NK-92 treated with Interleukin-12 subunit alpha and Interleukin-12 subunit beta, amount 100 ng/mL, for 24 hours (cell line): Measurements from ENCODE around the gene FGD1.
A peak's percentile ranks its signal among the peaks of the same experiment; 100 is the strongest.

Experiments
- DNase-seq: peaks from one replicate; lab custom pipeline; 2025; lab: John Stamatoyannopoulos, UW

Gene FGD1

DNA sequence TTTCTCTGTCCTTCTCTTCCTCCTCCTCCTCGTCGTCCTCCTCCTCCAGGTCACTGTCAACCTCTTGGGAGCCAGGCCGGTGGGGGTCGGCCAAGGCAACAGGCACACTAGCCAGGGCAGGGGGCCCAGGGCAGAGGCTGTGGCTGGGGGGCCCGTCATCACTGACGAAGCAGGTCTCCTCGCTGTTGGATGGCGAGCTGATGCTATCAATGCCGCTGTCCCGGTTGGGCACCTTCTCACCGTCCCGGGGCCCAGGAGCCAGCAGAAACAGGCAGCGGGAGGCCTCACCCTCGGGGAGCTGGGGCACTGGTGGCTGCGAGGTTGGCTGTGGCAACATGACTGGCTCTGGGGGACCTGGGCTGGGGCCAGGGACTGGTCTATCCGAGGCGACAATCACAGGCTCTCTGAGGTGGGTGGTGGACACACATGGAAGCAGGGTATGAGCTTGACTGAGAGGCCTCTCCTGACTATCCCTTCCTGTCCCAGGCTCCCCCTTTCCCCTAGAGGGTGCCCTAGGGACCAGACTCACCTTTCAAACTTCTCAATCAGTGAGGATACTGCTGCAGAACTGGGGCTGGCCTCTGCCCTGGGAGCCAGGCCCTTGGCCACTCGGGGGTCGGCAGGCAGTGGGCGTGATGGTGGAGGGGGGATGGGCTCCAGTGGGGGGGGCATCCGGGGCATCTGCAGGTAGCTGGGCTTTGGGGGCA, 25.8 kb downstream of the FGD1 start:
- DNase-seq: no peak

DNA sequence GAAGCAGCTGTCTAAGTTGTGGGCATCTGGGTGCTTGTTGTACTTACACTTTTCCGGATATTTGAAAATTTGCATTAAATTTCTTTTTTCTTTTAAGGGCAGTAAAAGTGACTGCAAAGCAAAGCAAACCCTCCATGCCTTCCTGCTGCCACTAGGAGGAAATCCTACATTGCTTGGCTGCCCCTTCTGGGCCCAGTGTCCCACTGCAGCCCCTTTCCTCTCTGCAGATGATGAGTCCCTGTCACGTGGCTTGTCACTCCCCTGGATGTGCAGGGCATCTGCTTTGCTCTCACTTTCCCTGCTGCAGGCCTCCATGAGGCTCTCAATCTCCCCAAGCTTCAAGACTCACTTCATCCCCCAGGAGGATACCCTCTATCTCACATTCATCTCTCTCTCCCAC, 43.1 kb downstream of the FGD1 start:
- no peak for DNase-seq

GRCh38 chrX:54449929-54450328, 46.1 kb downstream of the FGD1 start:
- DNase-seq: no peak

- DNase-seq: no peak
These were observed 48.6 kb downstream of the FGD1 start for GRCh38 chrX:54447461-54447860.

DNA sequence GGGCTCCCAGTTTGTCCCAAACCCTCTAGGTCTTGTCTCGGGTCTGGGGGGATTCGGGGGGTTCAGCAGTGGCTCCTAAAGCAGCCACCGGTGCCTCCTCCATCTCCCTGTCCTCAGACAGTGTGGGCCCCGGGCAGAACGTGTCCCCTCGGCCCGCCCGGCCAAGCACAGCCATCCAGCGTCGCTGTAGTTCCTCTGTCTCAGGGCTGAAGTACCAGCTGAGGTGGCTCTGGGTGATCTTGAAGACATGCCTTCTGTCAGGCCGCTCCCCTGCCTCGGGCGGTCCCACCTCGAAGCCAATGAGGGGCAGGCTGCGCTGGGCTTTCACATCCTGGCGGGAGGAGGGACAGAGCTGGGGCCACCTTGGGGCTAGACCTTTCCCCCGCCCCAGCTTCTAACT, 50.0 kb downstream of the FGD1 start:
- DNase-seq: no peak

GRCh38 chrX:54444752-54445151, 51.3 kb downstream of the FGD1 start:
- no peak for DNase-seq

DNA sequence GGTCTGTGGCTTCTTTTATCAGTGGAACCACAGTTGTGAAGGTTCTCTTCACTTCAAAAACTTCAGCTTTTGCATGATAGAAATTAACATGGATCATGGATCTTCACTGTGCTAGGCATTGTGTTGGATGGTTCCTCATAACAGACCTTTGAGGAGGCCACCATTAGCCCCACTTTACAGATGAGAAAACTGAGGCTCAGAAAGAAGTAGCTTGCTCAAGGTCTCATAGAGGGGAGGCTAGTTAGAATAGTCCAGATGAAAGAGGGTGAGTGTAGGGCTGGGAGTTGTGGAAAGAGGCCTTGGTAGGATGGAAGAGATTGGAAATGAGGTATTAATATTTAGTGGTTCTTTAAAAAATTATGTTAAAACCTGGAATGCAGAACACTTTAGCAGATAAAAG, 53.2 kb downstream of the FGD1 start:
- no peak for DNase-seq

DNA sequence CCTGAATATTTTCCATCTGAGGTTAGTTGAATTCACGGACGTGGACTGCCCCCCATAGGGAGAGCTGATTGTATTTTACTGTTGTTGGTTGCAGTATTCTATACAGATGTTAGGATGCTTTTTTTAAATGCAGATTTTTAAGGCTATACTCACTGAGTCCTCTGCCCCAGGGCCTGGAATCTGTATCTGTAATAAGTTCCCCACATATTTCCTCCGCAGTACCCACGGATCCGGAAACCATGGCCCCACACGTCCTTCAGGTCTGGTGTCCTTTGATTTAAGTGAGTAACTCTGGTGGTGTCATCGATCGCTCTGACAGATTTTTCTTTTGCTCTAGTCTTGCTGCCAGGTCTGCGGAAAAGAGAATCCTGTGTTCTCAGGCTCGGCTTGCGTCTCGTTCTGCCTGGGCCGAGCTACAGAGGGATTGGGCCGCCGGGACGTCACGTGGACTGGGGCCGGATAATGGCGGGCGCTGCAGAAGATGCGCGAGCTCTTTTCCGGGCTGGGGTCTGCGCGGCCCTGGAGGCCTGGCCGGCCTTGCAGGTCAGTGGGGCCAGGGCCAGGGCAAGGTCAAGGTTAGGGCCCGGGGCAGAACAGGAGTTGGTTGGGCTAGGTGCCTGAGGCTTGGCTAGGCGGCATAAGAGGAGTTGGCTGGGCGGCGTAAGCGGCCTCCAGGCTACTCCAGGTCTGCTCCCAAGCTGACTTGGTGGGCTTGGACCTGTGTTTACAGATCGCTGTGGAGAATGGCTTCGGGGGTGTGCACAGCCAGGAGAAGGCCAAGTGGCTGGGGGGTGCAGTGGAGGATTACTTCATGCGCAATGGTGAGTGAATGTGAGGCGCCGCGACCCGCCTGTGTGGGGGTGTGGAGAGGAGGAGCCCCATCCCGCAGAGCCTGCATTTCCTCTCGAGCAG, 55.8 kb downstream of the FGD1 start, which contains the start of gene TSR2:
Gene TSR2, plus strand, starts transcription at position 445 of the 912 bp plus-strand sequence. Its CDS starts 18 bp downstream, at position 463.
- peak; percentile 67 for DNase-seq

GRCh38 chrX:54435121-54435520, 60.9 kb downstream of the FGD1 start:
- no peak for DNase-seq

GRCh38 chrX:54430519-54430918, 65.5 kb downstream of the FGD1 start:
- no peak for DNase-seq

- no peak for DNase-seq
These were observed 68.1 kb downstream of the FGD1 start for GRCh38 chrX:54427837-54428424.

GRCh38 chrX:54423161-54423888, 72.7 kb downstream of the FGD1 start:
- no peak for DNase-seq

- no peak for DNase-seq
These were observed 73.9 kb downstream of the FGD1 start for GRCh38 chrX:54422168-54422567.

- no peak for DNase-seq
These were observed 76.3 kb downstream of the FGD1 start for GRCh38 chrX:54419559-54420302.

GRCh38 chrX:54416965-54417364, 79.1 kb downstream of the FGD1 start:
- DNase-seq: no peak

- DNase-seq: no peak
These were observed 80.3 kb downstream of the FGD1 start for GRCh38 chrX:54415534-54416350.

GRCh38 chrX:54413753-54414152, 82.3 kb downstream of the FGD1 start:
- DNase-seq: no peak

- no peak for DNase-seq
These were observed 84.3 kb downstream of the FGD1 start for GRCh38 chrX:54411732-54412131.

GRCh38 chrX:54407266-54407665, 88.8 kb downstream of the FGD1 start:
- DNase-seq: no peak

- no peak for DNase-seq
These were observed 98.9 kb downstream of the FGD1 start for GRCh38 chrX:54397113-54397512.
